Right lung (tissue), 10 donors: Measurements from ENCODE around the gene HEBP1. TPM values are rescaled to one million over a fixed set of nuclear protein-coding genes. Genes with fewer than 3 reads are reported as not detected.
"Not testable (repeated sequence)": the region's sequence is repeated elsewhere in the genome, so short reads cannot be mapped to it uniquely, and the experiment has no call there.

Experiments
- DNase-seq, 2 donors: peaks; one replicate each; pipeline ENCODE4 v3.0.0-alpha.2; 2013
- long read RNA-seq, 8 donors: transcript quantifications; one replicate each; lab custom pipeline, GENCODE V29; 2026
- polyA plus RNA-seq, 5 donors: library from polyadenylated mRNA; unstranded; fragments of 120-200 nt; gene quantifications; one replicate each; pipeline versions ENCODE4 v1.2.1 to v1.2.3, GENCODE V29; 2013; ENCODE audit warnings: inconsistent platforms in 1 of 5, low replicate concordance in 1 of 5; ENCODE audit not compliant: insufficient read length in 5 of 5, insufficient read depth in 1 of 5

The HEBP1 gene
- polyA plus RNA-seq: 10 to 100 TPM; 55.0 to 72.9 (median 63.6) TPM
- long read RNA-seq, donor 1, transcript HEBP1-203 (3 exons, 2,056 nt): minor isoform, 6 of 70 reads
- long read RNA-seq, donor 1, transcript HEBP1-201 (4 exons, 1,173 nt): major isoform, 63 of 70 reads
- long read RNA-seq, donor 1, partial matches to known transcripts: 0 of 70 reads
- long read RNA-seq, donor 1, other reads (novel, unspliced or antisense): 0 of 70 reads
- long read RNA-seq, donor 2, transcript HEBP1-201 (4 exons, 1,173 nt): major isoform, 27 of 30 reads
- long read RNA-seq, donor 2, partial matches to known transcripts: 0 of 30 reads
- long read RNA-seq, donor 2, other reads (novel, unspliced or antisense): 0 of 30 reads
- long read RNA-seq, donor 3, transcript HEBP1-201 (4 exons, 1,173 nt): major isoform, 26 of 26 reads
- long read RNA-seq, donor 3, partial matches to known transcripts: 0 of 26 reads
- long read RNA-seq, donor 3, other reads (novel, unspliced or antisense): 0 of 26 reads
- long read RNA-seq, donor 4, transcript HEBP1-201 (4 exons, 1,173 nt): major isoform, 20 of 23 reads
- long read RNA-seq, donor 4, partial matches to known transcripts: 0 of 23 reads
- long read RNA-seq, donor 4, other reads (novel, unspliced or antisense): 0 of 23 reads
- long read RNA-seq, donor 5, transcript HEBP1-201 (4 exons, 1,173 nt): major isoform, 44 of 48 reads
- long read RNA-seq, donor 5, partial matches to known transcripts: 0 of 48 reads
- long read RNA-seq, donor 5, other reads (novel, unspliced or antisense): 0 of 48 reads
- long read RNA-seq, donor 6, transcript HEBP1-201 (4 exons, 1,173 nt): major isoform, 49 of 51 reads
- long read RNA-seq, donor 6, partial matches to known transcripts: 0 of 51 reads
- long read RNA-seq, donor 6, other reads (novel, unspliced or antisense): 0 of 51 reads
- long read RNA-seq, donor 7, transcript HEBP1-201 (4 exons, 1,173 nt): major isoform, 13 of 13 reads
- long read RNA-seq, donor 7, partial matches to known transcripts: 0 of 13 reads
- long read RNA-seq, donor 7, other reads (novel, unspliced or antisense): 0 of 13 reads
- long read RNA-seq, donor 8, transcript HEBP1-201 (4 exons, 1,173 nt): major isoform, 13 of 14 reads
- long read RNA-seq, donor 8, partial matches to known transcripts: 0 of 14 reads
- long read RNA-seq, donor 8, other reads (novel, unspliced or antisense): 0 of 14 reads

- DNase-seq: peak; percentile 94 to 95
Measured at GRCh38 chr12:12999959-13000615, at the start of gene HEBP1. TSS of gene HEBP1 (minus strand) at chr12:13000265. CDS start at chr12:13000114, 151 bp downstream.

GRCh38 chr12:13049816-13050215, 49.8 kb upstream of the HEBP1 start:
- DNase-seq: no peak

GRCh38 chr12:13046964-13047363, 46.9 kb upstream of the HEBP1 start:
- DNase-seq: no peak

- DNase-seq: no peak
Measured at GRCh38 chr12:13045816-13046215, 45.8 kb upstream of the HEBP1 start.

GRCh38 chr12:13044906-13045299, 44.8 kb upstream of the HEBP1 start:
- DNase-seq: peak; percentile 10 to 12

- DNase-seq: peak; percentile 59 to 60
Measured at GRCh38 chr12:13044002-13044905, 44.2 kb upstream of the HEBP1 start, which contains the start of gene FAM234B. TSS of gene FAM234B (plus strand) at chr12:13044381. CDS start at chr12:13044404, 23 bp downstream.

GRCh38 chr12:13042666-13043230, 42.7 kb upstream of the HEBP1 start:
- DNase-seq: no peak

- DNase-seq: no peak
Measured at GRCh38 chr12:13041224-13041623, 41.2 kb upstream of the HEBP1 start.

GRCh38 chr12:13039328-13039956, 39.4 kb upstream of the HEBP1 start:
- DNase-seq: no peak

- no peak for DNase-seq
Measured at GRCh38 chr12:13038491-13039161, 38.6 kb upstream of the HEBP1 start.

GRCh38 chr12:13036881-13037280, 36.8 kb upstream of the HEBP1 start:
- no peak for DNase-seq

- not testable (repeated sequence) for DNase-seq
Measured at GRCh38 chr12:13035335-13035734, 35.3 kb upstream of the HEBP1 start.

GRCh38 chr12:13033476-13033875, 33.4 kb upstream of the HEBP1 start:
- DNase-seq: no peak

GRCh38 chr12:13032164-13032563, 32.1 kb upstream of the HEBP1 start:
- DNase-seq: no peak

- no peak for DNase-seq
Measured at GRCh38 chr12:13030541-13031291, 30.7 kb upstream of the HEBP1 start.

- no peak for DNase-seq
Measured at GRCh38 chr12:13028825-13029570, 28.9 kb upstream of the HEBP1 start.

- DNase-seq: no peak
Measured at GRCh38 chr12:13027508-13027907, 27.4 kb upstream of the HEBP1 start.
